Superior temporal gyrus (tissue), 1 donor: ENCODE data around the gene DGKH.
"Not testable (repeated sequence)": the region's sequence is repeated elsewhere in the genome, so short reads cannot be mapped to it uniquely, and the experiment has no call there.

ENCODE experiments used
- DNase-seq: peaks from one replicate; pipeline ENCODE4 v3.0.0-alpha.2; 2016; ENCODE audit errors: extremely low spot score

Gene DGKH

DNA sequence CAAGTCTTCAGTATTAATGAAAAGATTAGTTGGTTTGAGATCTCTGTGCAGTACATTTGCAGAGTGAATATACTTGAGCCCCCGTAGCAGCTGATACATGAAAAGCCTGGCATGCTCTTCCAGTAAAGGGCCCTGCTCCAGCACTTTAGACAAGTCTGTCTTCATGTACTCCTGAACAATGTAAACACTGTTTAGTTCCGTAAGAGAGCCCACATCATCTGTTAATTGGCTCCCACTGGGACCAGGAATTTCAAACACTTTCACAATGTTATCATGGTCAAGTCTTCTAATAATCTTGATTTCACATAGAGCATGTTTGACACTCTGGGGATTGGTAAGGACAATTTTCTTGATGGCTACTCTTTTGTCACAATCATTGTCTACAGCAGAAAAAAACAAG is 22.2 kb downstream of the DGKH start:
- not testable (repeated sequence) for DNase-seq

DNA sequence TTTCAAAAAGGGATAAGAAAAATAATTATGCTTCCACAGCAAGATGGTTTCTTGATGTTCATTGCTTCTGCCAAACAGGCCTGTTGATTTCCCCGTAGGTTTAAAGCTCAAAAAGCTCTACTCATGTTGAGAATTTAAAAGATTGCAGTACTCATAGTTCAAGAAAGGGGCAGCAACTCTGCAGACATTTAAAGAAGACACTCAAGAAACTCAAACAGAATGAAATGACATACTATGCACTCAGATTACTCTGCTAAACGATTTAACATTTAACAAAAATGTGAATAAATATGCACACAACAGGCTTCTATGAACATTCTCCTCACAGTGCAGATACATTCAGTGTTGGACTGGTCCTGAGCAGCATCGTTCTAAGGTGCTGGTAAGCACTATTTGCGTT is 22.7 kb downstream of the DGKH start:
- DNase-seq, result not testable (repeated sequence)

DNA sequence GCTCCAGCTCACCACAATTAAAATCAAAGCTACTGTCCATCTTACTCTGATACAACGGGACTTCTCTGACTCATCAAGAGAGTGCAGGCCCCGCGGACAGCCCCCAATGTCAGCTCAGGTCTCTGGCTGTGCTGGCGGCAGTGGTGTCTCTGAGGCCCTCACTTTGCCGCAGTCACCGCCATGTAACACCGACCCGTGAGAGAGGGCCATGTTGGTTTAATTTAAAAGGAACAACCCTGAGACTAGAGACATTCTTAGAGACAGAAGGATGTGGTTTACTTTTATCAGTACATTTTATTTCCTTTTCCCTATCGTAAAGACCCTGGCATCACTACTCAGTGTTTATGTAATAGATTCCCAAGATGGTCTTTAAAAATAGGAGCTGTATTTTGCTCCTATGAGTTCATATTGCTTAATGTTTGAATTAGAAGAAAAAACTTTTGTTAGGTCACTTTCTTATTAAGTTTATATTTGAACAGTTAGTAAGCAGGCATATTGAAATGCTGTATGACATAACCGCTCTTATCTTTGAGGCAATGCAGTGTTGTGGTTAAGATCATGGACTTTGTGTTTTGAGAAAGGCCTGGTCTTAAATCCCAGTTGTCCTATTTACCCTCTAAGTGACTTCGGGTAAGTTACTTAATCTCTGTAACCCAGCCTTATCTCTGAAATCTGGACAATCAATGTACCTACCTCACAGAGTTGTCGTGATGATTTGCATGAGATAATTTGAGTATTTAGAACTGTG is 23.4 kb downstream of the DGKH start:
- DNase-seq, result no peak

DNA sequence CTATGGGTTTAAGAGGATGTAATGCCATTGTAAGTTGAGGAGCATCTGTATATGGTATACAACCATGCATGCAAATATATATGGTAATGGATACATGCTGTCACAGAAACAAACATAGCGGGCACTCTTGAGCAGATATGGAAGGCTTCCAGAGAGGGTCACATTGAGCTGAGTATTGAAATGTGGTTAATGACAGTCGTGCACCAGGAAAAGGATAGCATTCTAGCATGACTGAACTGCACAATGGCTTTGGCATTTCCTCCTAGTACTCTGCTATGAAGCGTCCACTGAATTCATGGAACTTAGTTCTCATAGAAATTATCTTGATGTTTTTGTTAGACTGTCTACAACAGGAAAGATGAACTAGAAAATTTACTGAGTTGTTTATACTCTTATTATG is 25.2 kb downstream of the DGKH start:
- DNase-seq, result no peak

DNA sequence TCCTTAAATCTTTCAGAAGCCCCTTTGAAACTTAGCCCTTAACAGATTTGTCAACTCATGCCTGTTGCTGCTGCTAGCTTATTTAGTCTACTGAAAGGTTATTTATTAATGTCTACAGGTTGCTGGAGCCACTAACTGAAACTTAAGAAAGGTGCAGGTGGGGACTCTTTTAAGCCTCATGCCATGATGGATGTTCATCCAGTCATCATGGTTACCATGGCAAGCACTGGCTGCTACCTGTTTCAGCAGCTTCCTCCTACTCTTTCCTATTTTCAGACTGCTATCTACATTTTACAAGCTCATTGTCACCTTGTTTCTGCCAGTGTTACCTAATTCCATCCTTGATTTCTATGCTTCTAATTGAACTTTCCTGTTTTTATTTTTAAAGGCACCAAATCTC is 27.1 kb downstream of the DGKH start:
- DNase-seq, result no peak

DNA sequence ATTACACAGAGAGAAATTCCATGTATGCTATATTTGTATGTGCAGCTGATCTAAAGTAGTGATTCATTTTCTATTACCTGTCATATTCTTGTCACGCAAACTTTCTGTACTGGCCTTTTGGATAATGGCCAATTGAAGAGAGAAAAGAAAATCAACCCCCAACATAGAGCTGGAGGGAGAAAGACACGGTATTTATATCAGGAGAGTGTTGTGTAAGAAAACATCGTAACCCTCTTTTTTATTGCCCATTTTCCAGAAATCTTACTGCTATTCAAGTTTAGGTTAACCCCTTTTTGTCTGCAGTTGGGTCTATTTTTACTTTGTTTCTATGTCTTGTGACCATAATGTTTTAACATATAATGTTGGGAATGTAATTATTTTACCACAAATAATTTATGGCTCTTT is 27.9 kb downstream of the DGKH start:
- no peak for DNase-seq

DNA sequence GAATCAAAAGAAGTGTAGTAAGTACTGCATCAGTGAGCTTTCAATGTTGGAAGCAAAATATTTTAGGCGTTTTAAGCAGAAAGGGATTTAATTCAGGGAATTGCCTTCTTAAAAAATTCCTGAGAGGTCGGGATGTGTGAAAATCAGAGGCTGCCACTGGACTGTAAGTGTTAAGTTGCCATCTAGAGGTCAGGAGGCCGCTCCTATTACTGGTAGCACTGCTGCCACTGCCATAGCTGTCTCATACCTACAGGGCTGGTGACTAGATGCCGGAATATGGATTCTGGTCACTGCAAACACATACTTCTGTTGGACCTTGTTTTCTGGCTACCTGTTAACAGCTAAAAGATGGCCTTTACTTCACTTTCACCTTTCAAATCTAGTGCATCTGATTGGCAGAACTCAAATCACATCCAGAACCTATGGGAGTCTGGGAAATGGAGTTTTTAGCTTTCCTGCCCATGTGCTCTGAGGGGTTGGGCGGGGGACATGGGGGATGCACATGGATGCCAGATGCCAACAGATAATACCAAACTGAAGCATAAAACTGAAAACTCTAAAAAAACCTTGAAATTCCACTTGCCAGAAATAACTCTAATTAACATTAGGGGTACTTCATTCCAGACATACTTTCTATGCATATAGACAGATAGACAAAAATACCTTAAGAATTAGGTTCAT is 29.8 kb downstream of the DGKH start:
- DNase-seq, result peak; percentile 34

DNA sequence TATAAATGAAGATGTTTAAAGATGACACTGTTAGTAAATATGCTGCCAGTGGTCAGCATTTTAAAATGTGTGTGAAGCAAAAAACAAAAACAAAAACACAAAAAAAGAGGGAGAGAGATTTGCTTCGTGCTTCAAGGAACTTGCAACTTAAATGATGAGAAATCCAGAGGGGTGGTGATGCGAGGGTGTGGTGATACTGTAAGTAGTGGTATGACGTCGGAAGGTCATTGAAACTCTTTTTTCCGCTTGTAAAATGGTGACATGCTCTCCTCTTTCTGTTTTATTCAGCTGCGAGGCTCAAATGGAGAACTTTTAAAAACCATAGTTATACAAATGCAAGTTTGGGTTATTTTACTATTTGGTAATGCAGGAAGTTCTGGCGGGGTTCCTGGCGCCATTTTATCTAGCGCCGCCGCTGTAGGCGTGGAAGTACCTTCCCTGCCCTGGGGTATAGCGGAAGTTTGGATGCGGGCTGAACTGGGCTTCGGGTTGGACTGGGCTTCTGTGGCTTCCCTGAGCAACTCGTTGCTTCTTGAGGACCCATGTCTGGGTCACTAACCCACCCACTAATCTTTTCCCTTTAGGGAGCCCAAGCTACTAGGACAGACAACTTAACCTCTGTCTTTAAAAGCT is 34.8 kb downstream of the DGKH start:
- DNase-seq, result no peak

DNA sequence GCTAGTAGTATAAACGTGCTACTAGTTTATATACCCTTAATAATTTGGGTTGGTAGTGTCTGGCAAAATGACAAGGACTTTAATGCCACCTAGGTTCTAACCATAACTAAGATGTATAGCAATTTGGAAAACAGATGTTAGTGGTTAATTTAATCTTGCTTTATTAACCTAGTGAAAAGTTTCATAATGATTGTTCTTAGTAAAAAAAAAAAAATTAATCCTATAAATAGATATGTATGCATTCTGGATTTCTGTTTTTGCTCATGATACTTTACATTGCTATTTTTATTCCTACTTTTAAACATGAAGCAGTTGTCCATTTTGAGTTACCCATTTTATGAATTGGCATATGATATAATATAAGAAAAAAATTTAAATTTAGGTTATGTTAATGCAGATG is 36.3 kb downstream of the DGKH start:
- no peak for DNase-seq

DNA sequence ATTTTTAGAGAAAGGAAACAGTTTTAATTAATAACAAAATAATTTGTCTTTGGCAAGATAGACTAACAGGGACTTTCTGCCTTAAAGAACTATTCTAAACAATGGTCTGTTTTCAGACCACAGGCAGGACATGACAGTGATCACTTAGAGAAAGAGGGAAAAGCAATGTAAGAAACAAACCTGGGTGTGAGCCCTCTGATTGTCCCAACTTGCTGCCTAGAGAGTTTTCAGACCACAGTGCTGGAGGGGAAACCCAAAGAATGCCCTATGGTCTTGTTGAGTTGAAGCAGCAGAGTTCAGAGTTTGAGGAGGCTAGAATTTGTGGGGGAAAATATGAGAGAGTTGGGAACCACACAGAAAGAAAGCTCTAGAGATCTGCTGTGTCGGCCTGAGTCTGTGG is 38.1 kb downstream of the DGKH start:
- DNase-seq, result no peak

DNA sequence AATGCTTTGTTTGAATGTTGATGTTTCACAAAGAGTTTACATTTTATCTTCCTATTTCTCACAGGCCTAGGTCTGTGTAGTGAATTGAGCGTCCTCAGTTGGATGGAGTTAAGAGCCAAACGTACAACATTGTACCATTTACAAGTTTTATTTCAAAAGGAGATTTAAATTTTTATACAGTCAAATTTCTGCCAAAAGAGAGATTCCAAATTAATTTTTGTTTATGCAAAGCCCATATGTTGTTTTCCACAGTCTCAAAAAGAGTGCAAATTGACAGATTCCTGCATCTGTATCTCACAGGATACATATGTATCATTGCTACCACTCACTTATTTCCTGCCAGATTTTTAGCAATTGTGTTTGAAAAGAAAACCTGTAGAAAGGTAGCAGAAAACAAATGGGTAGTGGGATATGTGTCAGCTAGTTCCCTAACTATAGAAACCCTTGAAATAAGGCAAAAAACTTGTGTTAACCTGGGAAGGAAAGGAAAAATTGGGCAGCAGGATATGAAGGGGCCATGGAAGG is 46.1 kb downstream of the DGKH start:
- DNase-seq, result no peak

DNA sequence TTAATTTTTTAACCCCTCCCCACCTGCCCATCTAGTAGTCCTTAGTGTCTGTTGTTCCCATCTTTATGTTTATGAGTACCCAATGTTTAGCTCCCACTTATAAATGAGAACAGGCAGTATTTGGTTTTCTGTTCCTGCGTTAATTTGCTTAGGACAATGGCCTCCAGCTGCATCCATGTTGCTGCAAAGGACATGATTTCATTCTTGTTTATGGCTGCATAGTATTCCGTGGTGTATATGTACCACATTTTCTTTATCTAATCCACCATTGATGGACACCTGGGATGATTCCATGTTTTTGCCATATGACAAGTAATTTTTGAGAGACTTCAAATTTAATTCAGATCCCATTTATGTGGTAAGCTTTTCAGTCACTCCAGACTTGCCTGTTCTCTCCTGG is 47.8 kb downstream of the DGKH start:
- DNase-seq, result not testable (repeated sequence)

DNA sequence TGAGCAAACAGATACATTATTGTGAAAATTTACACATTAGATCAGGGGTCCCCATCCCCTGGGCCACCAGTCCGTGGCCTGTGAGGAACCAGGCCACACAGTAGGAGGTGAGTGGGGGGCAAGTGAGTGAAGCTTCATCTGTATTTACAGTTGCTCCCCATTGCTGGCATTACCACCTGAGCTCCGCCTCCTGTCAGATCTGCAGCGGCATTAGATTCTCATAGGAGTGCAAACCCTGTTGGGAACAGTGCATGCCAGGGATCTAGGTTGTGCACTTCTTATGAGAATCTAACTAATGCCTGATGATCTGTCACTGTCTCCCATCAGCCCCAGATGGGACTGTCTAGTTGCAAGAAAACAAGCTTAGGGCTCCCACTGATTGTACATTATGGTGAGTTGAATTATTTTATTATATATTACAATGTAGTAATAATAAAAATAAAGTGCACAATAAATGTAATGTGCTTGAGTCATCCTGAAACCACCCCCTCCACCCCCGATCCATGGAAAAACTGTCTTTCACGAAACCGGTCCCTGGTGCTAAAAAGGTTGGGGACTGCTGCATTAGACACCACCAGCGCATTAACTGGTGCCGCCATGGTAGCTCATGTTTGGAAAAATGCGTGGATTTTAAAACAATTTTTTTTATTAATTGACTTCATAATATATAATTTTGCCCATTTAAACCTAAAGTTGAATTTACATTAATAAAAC is 51.7 kb downstream of the DGKH start:
- DNase-seq, result no peak

DNA sequence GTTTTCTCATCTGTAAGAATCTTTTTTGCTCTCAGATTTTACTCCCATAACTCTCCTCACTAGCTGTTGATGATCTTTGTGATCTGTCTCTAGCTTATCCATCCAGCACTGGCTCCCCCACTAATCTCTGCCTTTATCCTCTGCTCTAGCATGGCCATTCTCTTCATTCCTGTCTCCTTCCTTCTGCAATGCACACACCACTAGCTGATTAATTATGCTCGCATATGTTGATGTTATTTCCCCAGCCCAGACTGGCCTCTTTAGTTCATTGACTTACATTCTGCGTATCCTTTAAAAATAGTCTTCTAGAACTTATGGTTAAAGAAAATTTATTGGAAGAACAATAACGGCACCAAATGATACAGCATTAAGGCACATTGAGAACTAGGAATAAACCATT is 52.5 kb downstream of the DGKH start:
- no peak for DNase-seq

DNA sequence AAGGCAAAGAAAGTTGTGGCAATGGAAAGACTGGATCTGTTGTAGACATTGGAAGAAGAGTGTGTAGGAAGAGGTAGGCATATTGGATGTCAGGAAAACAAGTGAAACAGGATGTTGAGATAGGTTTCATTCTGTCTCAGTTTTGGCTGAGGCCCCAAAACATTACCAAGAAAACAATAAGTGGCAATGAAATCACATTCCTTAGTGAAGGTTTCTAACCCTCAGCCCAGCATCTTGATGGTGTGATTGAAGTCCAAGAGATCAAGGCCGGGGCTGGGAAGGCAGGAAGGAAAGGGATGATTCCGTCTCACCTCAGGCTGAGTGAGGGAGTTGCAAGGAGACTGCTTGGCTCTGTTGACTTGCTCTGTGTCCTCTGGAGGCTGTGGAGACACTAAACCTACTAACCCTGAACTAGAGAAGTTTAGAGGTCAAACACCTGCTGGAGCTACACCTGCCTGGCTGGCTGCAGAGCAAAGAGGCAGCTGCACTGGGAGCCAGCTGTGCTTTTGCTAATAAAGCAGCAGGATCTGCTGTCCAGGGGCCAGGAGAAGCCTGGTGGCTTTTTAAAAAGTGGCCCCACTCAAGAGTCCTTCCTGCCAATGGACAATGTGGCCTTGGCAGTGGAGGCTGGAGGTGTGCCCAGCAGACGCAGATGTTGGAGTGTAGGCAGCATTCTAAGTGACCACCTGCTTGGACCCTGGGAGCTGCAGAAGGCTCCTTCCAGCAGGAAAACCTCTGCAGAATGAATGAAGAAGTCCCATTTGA is 53.6 kb downstream of the DGKH start:
- DNase-seq, result no peak

DNA sequence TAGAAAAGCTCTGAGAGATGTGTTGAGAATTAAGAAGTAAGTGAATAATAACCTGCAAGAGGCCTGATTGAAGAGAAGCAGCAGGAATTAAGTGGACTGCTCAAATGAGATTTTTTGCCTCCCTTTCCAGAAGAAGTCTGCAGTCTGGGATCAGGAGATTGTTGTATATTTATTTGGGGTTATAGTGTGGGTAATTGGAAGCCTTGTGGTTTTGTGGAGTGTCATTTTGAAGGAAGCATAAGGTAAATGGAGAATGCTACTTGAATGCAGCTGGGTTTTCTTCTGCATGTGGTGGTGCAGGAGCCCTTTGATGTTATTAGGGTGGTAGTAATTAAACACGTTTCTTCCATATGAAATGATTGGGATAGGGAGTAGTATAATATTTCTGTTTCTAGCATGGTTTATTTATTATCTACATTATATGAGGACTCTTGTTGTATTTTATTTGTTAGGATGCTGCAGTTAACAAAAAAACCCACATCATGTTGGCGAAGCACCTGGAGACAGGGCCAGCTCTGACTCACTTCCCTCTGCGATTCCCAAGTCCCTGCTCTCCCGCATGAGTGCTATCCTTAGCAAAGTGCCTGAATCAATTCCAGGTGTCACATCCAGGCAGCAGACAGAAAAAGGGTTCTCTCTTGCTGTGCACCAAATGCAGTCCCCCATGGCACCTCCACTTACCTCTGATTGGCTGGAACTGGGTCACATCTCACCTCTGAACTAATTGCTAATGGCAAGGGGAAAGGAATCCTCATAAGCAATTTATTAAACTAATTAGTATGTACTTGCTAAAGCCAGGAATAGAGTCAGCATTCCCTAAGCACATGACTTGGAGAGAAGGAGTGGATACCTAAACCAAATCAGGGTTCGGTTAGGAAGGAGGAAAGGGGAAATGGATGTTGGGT is 54.8 kb downstream of the DGKH start:
- DNase-seq, result no peak

DNA sequence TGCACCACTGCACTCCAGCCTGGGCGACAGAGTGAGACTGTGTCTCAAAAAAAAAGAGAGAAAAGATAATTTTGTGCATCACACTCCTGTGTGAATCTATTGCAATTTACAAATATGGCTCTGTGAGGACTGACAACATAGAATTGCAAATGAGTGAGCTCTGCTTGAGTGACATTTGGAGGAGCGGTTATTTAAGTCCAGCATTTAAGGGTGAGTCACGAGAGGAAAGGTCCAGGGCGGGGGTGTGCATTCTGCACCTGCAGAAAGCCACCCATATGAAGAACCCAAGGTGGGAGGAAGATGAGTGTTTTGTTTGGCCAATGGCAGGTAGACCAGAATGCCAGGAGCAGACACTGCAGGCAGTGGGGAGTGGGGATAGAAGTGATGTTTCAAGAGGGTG is 58.5 kb downstream of the DGKH start:
- no peak for DNase-seq

DNA sequence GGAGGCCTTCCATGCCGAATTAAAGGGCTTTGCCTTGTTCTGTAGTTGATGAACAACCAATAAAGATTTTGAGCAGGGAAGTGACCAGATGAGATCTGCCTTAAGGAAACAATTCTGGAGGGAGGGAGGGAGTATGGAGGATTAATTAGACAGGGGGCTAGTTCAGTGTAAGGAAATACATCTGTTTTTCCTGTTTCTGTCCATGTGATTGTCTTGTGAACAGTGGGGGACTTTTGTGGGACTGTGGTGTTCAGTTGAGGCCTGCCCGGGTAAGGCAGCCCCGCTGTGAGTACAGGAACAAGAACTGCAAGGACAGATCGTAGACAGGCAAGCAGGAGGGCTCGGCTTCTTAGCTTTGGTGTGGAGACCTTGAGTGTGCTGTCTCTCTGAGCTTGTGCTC is 59.0 kb downstream of the DGKH start:
- no peak for DNase-seq

DNA sequence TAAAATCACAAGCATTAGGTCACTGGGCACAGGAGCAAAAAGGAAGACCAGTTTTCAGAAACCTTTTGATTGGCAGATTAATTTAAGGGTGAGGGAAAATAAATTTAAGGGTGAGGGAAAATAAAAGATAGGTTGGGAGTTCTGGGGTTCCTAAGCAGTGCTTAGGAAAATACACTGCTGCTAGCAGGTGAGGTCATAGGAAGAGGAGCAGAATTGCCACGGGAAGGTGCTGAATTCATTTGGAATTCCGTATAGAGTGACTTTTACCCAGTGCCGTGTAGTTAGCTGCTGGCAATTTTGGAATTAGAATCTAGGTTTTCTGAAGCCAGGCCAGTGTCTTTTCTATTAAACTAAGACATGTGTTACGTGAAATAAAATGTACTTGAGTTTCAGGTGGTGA is 59.8 kb downstream of the DGKH start:
- no peak for DNase-seq

DNA sequence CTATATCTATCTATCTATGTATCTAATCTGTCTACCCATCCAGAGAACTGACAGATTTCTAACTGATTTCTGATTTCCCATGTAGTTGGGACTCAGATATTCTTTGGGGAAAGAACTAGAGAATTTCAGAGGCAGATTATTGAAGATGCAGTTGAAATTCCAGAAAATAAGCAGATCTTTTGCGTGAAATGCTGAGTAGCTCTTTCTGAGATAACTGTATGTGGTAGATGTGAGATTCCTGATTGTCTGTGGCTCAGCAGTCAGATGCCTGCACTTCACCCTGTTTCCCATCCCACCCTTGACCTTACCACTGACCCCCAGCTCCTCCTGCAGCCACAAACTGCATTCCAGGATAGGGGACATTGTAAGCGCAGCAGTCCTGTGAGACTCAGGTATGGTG is 61.5 kb downstream of the DGKH start:
- DNase-seq, result no peak
